ENCODE measurements around the gene DRD4. TPM values are rescaled to one million over a fixed set of nuclear protein-coding genes. Genes with fewer than 3 reads are reported as not detected.
A peak's percentile ranks its signal among the peaks of the same experiment; 100 is the strongest.

Gene DRD4
- total and polyA plus RNA-seq, 9 of the 15 experiments (the other 6 are each of a cell fraction or from before 2014, with no cell fraction given), result 0.04 to 0.95 (median 0.21) TPM; not detected in 5

- TF ChIP-seq ETV1 (tag; conservative IDR thresholded peaks at IDR 0.05; ENCODE audit: low read depth) (no peak; the same call in 1 of the 2 replicates), CSDE1 (IDR thresholded peaks at IDR 0.05) (no peak), MCM5 (IDR thresholded peaks at IDR 0.05; ENCODE audit: low read depth) (no peak), PATZ1 (CRISPR knock-in tag; IDR thresholded peaks at IDR 0.05; ENCODE audit: borderline replicate concordance) (no peak), CAMTA2 (CRISPR knock-in tag; conservative IDR thresholded peaks at IDR 0.05) (no peak), PML (IDR thresholded peaks at IDR 0.05; ENCODE audit: low read length) (no peak), USF1 (CRISPR knock-in tag; IDR thresholded peaks at IDR 0.05) (no peak), CHD2 (IDR thresholded peaks at IDR 0.05; ENCODE audit: low read depth, low read length) (no peak), TAF1 (IDR thresholded peaks at IDR 0.05; ENCODE audit: control insufficient read depth, extremely low read depth, insufficient read depth, low read length, severe bottlenecking) (peak; percentile 36), ATF2 (CRISPR knock-in tag; IDR thresholded peaks at IDR 0.05) (no peak), FOS (IDR thresholded peaks at IDR 0.05; ENCODE audit: extremely low read depth, insufficient read length) (no peak), EGR1 (conservative IDR thresholded peaks at IDR 0.05) (no peak), ZNF639 (CRISPR knock-in tag; conservative IDR thresholded peaks at IDR 0.05 in 1 of 2, IDR thresholded peaks at IDR 0.05 in 1 of 2) (peak in 1 of 2 experiments; percentile 60; a peak in 2 of 4 replicates), MTA2 (IDR thresholded peaks at IDR 0.05; ENCODE audit: low read depth) (no peak), THRA (IDR thresholded peaks at IDR 0.05) (peak; percentile 94), CCAR2 (IDR thresholded peaks at IDR 0.05; ENCODE audit: low read depth, low read length) (no peak)
Measured at GRCh38 chr11:665704-666281, 28.7 kb downstream of the DRD4 start (continued).
